ENCODE data around the gene ARHGAP29. TPM values are rescaled to one million over a fixed set of nuclear protein-coding genes. Genes with fewer than 3 reads are reported as not detected.
"Not testable (repeated sequence)": the region's sequence is repeated elsewhere in the genome, so short reads cannot be mapped to it uniquely, and the experiment has no call there.

ARHGAP29 gene
- total RNA-seq, 1 experiment from 2014 or later: 4.5 TPM

GRCh38 chr1:94209425-94209824 lies 28.0 kb downstream of the ARHGAP29 start:
- in situ Hi-C loops (cut with HindIII; ENCODE audit: low pct_unique_long_range_greater_than_20kb, low sequenced_read_pairs): no loop called here
- no peak for DNase-seq (ENCODE audit: low read depth, low spot score)

GRCh38 chr1:94207695-94208094 lies 29.7 kb downstream of the ARHGAP29 start:
- in situ Hi-C loops (cut with HindIII; ENCODE audit: low pct_unique_long_range_greater_than_20kb, low sequenced_read_pairs): no loop called here
- DNase-seq (ENCODE audit: low read depth, low spot score): no peak

- no peak for DNase-seq (ENCODE audit: low read depth, low spot score)
- in situ Hi-C loops (cut with HindIII; ENCODE audit: low pct_unique_long_range_greater_than_20kb, low sequenced_read_pairs): no loop called here
Observed at GRCh38 chr1:94205639-94206038, 31.7 kb downstream of the ARHGAP29 start.

- no peak for DNase-seq (ENCODE audit: low read depth, low spot score)
- in situ Hi-C loops (cut with HindIII; ENCODE audit: low pct_unique_long_range_greater_than_20kb, low sequenced_read_pairs): no loop called here
Observed at GRCh38 chr1:94202241-94202640, 35.1 kb downstream of the ARHGAP29 start.

- in situ Hi-C loops (cut with HindIII; ENCODE audit: low pct_unique_long_range_greater_than_20kb, low sequenced_read_pairs): no loop called here
- DNase-seq (ENCODE audit: low read depth, low spot score): no peak
Observed at GRCh38 chr1:94199398-94199797, 38.0 kb downstream of the ARHGAP29 start.

- in situ Hi-C loops (cut with HindIII; ENCODE audit: low pct_unique_long_range_greater_than_20kb, low sequenced_read_pairs): no loop called here
Observed at GRCh38 chr1:94194079-94194865, 43.1 kb downstream of the ARHGAP29 start.

GRCh38 chr1:94193128-94193527 lies 44.3 kb downstream of the ARHGAP29 start:
- DNase-seq (ENCODE audit: low read depth, low spot score): peak; percentile 7
- in situ Hi-C loops (cut with HindIII; ENCODE audit: low pct_unique_long_range_greater_than_20kb, low sequenced_read_pairs): no loop called here

More at GRCh38 chr1:94194079-94194865, 43.1 kb downstream of the ARHGAP29 start:
- no peak for DNase-seq (ENCODE audit: low read depth, low spot score)

- in situ Hi-C loops (cut with HindIII; ENCODE audit: low pct_unique_long_range_greater_than_20kb, low sequenced_read_pairs): no loop called here
- no peak for DNase-seq (ENCODE audit: low read depth, low spot score)
Observed at GRCh38 chr1:94191216-94191615, 46.2 kb downstream of the ARHGAP29 start.

- no peak for DNase-seq (ENCODE audit: low read depth, low spot score)
- in situ Hi-C loops (cut with HindIII; ENCODE audit: low pct_unique_long_range_greater_than_20kb, low sequenced_read_pairs): no loop called here
Observed at GRCh38 chr1:94186946-94187345, 50.4 kb downstream of the ARHGAP29 start.

- DNase-seq (ENCODE audit: low read depth, low spot score): no peak
- in situ Hi-C loops (cut with HindIII; ENCODE audit: low pct_unique_long_range_greater_than_20kb, low sequenced_read_pairs): no loop called here
Observed at GRCh38 chr1:94183197-94183815, 54.1 kb downstream of the ARHGAP29 start.

GRCh38 chr1:94182191-94182590 lies 55.2 kb downstream of the ARHGAP29 start:
- in situ Hi-C loops (cut with HindIII; ENCODE audit: low pct_unique_long_range_greater_than_20kb, low sequenced_read_pairs): no loop called here

GRCh38 chr1:94180650-94181049 lies 56.7 kb downstream of the ARHGAP29 start:
- in situ Hi-C loops (cut with HindIII; ENCODE audit: low pct_unique_long_range_greater_than_20kb, low sequenced_read_pairs): no loop called here
- no peak for DNase-seq (ENCODE audit: low read depth, low spot score)

More at GRCh38 chr1:94182191-94182590, 55.2 kb downstream of the ARHGAP29 start:
- DNase-seq (ENCODE audit: low read depth, low spot score): no peak

- DNase-seq (ENCODE audit: low read depth, low spot score): no peak
- in situ Hi-C loops (cut with HindIII; ENCODE audit: low pct_unique_long_range_greater_than_20kb, low sequenced_read_pairs): no loop called here
Observed at GRCh38 chr1:94178901-94179300, 58.5 kb downstream of the ARHGAP29 start.

- DNase-seq (ENCODE audit: low read depth, low spot score): no peak
Observed at GRCh38 chr1:94169126-94169525, 68.3 kb downstream of the ARHGAP29 start.

GRCh38 chr1:94165843-94166242 lies 71.5 kb downstream of the ARHGAP29 start:
- in situ Hi-C loops (cut with HindIII; ENCODE audit: low pct_unique_long_range_greater_than_20kb, low sequenced_read_pairs): no loop called here
- no peak for DNase-seq (ENCODE audit: low read depth, low spot score)

More at GRCh38 chr1:94169126-94169525, 68.3 kb downstream of the ARHGAP29 start:
- in situ Hi-C loops (cut with HindIII; ENCODE audit: low pct_unique_long_range_greater_than_20kb, low sequenced_read_pairs): no loop called here

GRCh38 chr1:94164885-94165284 lies 72.5 kb downstream of the ARHGAP29 start:
- DNase-seq (ENCODE audit: low read depth, low spot score); in situ Hi-C loops (cut with HindIII; ENCODE audit: low pct_unique_long_range_greater_than_20kb, low sequenced_read_pairs): not testable (repeated sequence)

GRCh38 chr1:94164121-94164520 lies 73.3 kb downstream of the ARHGAP29 start:
- DNase-seq (ENCODE audit: low read depth, low spot score); in situ Hi-C loops (cut with HindIII; ENCODE audit: low pct_unique_long_range_greater_than_20kb, low sequenced_read_pairs): not testable (repeated sequence)

- in situ Hi-C loops (cut with HindIII; ENCODE audit: low pct_unique_long_range_greater_than_20kb, low sequenced_read_pairs); DNase-seq (ENCODE audit: low read depth, low spot score): not testable (repeated sequence)
Observed at GRCh38 chr1:94163249-94163648, 74.1 kb downstream of the ARHGAP29 start.

- in situ Hi-C loops (cut with HindIII; ENCODE audit: low pct_unique_long_range_greater_than_20kb, low sequenced_read_pairs): no loop called here
Observed at GRCh38 chr1:94160811-94161210, 76.6 kb downstream of the ARHGAP29 start.

More at GRCh38 chr1:94160811-94161210, 76.6 kb downstream of the ARHGAP29 start:
- DNase-seq (ENCODE audit: low read depth, low spot score): peak; percentile 20

Data from SK-MEL-5 (cell line).